T47D (cell line): ENCODE data around the gene CCSER1.
"Not testable (repeated sequence)": the region's sequence is repeated elsewhere in the genome, so short reads cannot be mapped to it uniquely, and the experiment has no call there.

Experiments
- DNase-seq, 2 experiments: peaks; one replicate each; pipeline versions ENCODE4 v3.0.0 to v3.0.0-alpha.2; 2011 to 2012; ENCODE audit warnings: low read depth in 1 of 2, low spot score in 1 of 2
- JUND ChIP-seq: IDR thresholded peaks from 2 replicates; pipeline ENCODE4 v1.6.1; 2012; ENCODE audit warnings: low read depth
- in situ Hi-C: cut with HindIII; loops from 2 replicates; pipeline ENCODE4 v1.10.0; 2016; ENCODE audit warnings: low sequenced_read_pairs, low pct_unique_long_range_greater_than_20kb

The CCSER1 gene

DNA sequence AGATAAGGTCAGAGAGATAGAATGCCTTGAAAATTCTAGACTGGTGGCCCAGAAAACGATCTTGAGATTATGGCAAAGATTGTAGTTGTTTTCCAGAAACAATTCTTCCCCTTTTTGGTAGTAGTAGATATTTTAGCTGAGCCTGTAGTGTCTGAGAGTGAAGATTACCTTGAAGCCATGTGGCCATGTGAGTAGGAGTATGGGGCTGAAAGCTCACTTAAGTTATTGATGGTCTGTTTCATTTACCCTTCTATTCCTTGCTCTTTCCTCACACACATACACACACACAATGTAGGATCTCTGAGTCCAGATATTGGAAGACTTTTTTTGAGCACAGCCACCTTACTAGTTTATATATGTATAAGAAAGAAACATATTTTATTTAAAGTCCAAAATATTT, 1234.9 kb downstream of the CCSER1 start:
- no peak for DNase-seq
- TF ChIP-seq JUND: no peak
- in situ Hi-C loops: no loop called here

DNA sequence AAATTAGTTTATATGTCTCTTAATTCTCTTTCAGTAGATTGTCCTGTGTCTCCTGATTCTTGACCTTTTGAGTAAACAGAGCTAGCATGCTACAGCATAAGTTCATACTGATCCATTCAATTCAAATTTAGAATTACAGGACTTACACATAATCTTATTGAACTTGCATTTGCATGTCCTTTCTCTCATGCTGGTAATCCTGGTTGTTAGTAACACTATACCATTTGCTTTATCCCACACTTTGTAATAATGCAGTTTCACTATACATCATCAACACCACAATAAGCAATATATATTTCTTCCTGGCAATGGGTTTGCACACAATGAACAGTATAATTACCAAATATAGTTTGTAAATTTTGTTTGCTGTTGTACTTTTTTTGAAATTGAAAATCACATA, 1239.4 kb downstream of the CCSER1 start:
- DNase-seq: no peak
- in situ Hi-C loops: no loop called here
- TF ChIP-seq JUND: no peak

DNA sequence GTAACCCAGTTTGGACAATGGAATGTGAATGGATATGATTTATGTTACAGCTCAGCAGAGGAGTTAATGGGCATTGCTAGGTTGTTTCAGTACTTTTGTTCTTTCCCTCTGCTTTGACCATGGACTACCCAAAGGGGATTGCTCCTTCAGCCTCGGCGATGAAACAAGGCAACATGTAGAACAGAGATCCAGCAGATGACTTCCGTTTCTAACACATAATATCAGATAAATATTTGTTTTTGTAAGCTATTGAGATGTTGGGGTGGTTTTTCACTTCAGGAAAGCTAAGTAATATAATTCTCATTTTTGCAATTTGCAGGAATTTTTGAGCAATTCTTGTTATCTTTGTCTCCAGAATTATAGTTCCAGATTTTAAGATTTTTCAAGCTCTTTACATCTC, 1241.9 kb downstream of the CCSER1 start:
- in situ Hi-C loops: no loop called here
- no peak for TF ChIP-seq JUND
- no peak for DNase-seq

DNA sequence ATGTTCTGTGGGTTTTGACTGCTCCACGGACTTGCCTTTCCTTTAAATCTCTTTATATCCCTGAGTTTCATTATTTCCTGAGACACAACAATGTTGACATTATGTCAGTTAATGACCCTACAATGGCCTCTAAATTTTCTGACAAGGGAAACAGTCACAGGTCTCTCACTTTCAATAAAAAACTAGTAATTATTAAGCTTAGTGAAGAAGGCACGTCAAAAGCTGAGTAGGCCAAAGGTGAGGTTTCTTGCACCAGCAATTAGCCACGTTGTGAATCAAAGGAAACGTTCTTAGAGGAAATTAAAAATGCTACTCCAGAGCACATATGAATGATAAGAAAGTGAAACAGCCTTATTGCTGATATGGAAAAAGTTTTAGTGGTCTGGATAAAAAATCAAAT, 1246.4 kb downstream of the CCSER1 start:
- in situ Hi-C loops: no loop called here
- DNase-seq: no peak
- TF ChIP-seq JUND: no peak

DNA sequence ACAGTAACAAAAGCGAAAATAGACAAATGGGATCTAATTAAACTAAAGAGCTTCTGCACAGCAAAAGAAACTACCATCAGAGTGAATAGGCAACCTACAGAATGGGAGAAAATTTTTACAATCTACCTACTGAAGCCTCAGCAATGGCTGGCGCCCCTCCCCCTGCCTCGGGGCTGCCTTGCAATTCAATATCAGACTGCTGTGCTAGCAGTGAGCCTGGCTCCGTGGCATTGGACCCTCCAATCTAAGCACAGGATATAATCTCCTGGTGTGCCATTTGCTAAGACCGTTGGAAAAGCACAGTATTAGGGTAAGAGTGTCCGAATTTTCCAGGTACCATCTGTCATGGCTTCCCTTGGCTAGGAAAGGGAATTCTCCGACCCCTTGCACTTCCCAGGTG, 1278.2 kb downstream of the CCSER1 start:
- DNase-seq, in situ Hi-C loops: not testable (repeated sequence)

DNA sequence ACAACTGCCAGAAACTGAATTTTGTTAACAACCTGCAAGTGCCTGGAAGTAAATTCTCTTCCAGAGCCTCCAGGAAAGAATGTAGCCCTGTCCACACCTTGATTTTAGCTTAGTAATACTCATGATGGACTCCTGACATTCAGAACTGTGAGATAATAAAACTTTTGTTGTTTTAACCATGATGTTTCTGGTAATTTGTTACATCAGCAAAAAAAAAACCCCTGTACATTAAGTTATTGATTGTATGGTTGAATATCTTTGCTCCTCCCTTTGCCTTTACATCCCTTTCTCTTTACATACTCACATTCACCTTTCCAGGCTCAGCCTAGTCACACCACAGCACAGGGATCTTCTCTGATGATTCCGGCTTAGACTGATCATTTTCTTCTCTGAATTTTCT, 1294.8 kb downstream of the CCSER1 start:
- in situ Hi-C loops: no loop called here
- TF ChIP-seq JUND: no peak
- DNase-seq: no peak

DNA sequence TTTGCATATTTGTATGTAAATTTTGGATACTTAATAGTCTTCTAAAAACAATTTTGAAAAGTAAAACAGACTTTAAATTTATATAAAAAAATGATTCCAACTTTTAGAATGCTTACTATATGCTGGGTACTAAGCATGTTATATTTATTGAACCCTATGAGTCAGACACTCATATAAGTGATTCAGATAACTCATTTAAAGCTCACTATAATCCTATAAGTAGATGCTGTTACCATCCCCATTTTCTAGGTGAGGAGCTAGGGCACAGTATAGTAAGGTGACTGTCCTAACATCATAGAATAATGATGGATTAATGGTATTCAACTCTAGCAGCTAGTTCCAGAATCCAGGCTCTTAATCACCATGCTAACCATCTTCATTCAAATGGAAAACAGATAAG, 1299.5 kb downstream of the CCSER1 start:
- no peak for DNase-seq
- TF ChIP-seq JUND: no peak
- in situ Hi-C loops: no loop called here

DNA sequence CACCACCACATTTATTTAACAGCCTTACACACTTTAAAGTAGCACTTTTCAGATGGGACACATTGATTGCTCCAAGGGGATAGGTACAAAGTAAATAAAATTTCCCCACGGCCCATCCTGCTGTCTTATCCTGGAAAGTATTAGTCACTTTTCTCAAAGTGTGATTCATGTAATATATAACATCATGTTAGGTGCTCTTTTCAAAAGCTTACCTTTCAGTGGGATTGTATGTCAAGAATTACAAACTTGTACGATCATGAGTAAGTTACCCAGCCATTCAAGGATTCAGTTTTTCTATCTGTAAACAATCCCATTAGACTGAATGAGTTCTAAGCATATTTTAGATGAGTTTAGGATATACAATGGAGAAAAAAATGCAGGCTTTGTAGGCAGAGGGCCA, 1300.0 kb downstream of the CCSER1 start:
- DNase-seq: no peak
- in situ Hi-C loops: no loop called here
- no peak for TF ChIP-seq JUND

DNA sequence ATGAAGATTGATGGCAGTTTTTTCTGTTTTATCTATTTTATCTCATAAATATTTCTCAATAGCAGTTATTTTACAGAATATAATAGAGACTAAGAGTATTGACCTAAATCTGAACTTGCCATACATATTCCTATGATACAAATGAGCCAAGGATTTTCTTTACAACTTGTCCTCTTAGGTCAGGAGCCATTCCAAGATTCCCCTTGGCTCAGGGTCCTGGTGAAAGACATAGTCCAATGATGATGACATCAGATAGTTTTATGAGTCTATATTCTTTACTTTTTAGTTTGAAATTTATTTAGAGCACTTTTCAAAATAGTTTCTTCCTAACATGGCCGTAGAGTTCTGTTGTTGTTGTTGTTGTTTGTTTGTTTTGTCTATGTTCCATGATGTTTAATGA, 1307.4 kb downstream of the CCSER1 start:
- no peak for DNase-seq
- TF ChIP-seq JUND: no peak
- in situ Hi-C loops: no loop called here

DNA sequence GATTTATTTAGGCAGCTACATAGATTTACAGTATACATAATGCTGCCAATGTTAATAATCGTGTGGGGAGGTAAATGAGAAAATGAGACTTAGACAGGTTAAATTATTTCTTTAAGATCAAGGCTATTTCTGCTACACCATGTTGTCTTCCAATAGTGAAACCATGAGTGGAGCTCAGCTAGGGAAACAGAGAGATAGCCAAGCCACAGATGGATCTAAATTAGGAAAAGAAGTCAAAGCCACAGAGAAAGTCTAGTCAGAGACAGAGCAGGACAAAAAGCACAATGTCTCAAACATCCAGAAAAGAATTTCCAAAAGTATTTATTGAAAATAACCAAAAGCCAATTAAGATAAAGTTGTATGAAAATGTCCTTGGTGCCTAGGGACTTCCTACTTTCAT, 1309.4 kb downstream of the CCSER1 start:
- DNase-seq: no peak
- in situ Hi-C loops: no loop called here
- no peak for TF ChIP-seq JUND

DNA sequence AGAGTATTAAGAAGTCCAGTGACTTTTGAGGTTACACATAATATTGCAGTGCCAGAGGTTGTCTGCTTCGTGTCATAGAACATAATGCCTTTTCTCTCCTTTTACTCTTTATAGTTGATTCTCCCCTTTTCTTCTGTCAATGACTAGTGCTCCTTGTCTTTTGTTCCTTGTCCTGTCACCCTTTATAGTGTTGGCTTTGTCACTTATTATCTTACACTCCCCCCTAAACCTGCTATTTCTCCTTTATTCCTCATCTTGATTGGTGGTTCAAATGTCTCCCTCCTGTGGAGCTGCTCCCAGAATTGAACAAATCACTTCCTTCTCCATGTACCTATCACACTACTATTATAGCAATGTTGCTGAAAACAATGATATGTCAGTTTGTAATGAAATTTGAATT, 1320.0 kb downstream of the CCSER1 start:
- no peak for DNase-seq
- no peak for TF ChIP-seq JUND
- in situ Hi-C loops: no loop called here

DNA sequence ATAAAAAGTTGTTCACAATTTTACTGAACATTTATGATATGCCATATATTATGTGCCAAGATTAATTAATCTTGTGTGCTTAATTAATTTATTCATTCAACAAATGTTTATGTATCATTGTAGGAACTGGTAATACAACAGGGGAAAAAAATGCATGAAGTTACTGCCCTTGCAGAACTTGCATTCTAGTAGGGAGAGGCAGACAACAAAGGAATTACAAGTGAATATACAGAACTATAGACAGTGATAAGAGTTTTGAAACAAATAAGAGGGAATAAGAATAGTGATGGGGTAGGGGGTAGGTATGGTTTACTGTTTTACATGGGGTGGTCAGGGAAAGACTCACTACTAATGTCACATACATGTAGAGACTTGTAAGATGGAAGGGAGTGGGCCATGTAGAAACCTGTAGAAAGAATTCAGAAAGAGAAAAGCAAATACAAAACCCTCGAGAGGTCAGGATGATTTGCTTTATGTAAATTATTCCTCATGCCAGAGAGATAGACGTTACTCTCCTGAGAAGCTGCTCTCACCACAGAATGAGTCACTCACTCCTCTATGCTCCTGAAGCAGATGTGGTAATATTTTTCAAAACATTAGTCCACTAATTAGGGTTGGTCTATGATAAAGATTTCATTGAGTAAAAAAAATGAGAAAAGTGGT, 1321.6 kb downstream of the CCSER1 start:
- no peak for TF ChIP-seq JUND
- no peak for DNase-seq
- in situ Hi-C loops: no loop called here

DNA sequence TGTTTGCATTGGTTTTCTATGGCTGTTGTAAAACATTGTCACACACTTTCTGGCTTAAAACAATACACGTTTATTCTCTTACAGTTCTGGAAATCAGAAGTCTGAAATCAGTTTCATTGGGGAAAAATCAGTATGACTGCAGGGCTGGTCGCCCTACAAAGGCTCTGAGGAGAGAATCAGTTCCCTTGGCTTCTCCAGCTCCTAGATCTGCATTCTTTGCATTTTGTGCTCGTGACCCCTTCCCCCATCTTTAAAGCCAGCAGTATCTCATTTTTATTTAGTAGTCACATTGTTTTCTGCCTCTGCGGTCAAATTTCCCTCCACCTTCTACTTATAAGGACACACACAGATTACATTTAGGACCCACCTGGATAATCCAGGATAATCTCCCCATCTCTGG, 1326.9 kb downstream of the CCSER1 start:
- no peak for TF ChIP-seq JUND
- no peak for DNase-seq
- in situ Hi-C loops: no loop called here

DNA sequence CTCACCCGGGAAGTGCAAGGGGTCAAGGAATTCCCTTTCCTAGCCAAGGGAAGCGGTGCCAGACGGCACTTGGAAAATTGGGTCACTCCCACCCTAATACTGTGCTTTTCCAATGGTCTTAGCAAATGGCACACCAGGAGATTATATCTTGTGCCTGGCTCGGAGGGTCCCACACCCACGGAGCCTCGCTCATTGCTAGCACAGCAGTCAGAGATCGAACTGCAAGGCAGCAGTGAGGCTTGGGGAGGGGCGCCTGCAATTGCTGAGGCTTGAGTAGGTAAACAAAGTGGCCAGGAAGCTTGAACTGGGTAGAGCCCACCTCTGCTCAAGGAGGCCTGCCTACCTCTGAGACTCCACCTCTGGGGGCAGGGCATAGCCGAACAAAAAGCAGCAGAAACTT, 1335.4 kb downstream of the CCSER1 start:
- in situ Hi-C loops, DNase-seq: not testable (repeated sequence)
